ENCODE measurements around the gene KIAA1549. TPM values are rescaled to one million over a fixed set of nuclear protein-coding genes. Genes with fewer than 3 reads are reported as not detected.

Gene KIAA1549
- polyA plus RNA-seq, 2 of the 4 experiments (the other 2 are of a cell fraction), result 4.1 to 4.7 TPM

DNA sequence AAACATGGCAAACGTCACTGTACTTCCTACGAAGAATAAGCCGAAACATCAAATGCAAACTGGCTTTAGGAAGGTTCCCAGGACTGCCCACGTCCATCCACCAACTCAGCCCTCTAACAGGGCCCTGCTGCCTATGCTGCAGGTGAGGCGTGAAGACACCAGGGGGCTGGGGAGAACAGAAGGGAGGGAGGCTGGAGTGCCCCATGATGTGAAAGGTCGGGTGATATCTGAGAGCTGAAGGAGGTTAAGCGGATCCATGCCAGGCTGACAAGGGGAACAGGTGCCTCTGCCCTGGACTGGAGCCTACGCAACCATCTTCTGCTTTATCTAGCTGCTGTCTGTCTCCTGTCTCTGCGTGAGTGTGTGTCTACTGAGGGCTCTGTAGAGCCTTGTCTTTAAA is 143.0 kb downstream of the KIAA1549 start (continued):
- TF ChIP-seq, protein P1, sequence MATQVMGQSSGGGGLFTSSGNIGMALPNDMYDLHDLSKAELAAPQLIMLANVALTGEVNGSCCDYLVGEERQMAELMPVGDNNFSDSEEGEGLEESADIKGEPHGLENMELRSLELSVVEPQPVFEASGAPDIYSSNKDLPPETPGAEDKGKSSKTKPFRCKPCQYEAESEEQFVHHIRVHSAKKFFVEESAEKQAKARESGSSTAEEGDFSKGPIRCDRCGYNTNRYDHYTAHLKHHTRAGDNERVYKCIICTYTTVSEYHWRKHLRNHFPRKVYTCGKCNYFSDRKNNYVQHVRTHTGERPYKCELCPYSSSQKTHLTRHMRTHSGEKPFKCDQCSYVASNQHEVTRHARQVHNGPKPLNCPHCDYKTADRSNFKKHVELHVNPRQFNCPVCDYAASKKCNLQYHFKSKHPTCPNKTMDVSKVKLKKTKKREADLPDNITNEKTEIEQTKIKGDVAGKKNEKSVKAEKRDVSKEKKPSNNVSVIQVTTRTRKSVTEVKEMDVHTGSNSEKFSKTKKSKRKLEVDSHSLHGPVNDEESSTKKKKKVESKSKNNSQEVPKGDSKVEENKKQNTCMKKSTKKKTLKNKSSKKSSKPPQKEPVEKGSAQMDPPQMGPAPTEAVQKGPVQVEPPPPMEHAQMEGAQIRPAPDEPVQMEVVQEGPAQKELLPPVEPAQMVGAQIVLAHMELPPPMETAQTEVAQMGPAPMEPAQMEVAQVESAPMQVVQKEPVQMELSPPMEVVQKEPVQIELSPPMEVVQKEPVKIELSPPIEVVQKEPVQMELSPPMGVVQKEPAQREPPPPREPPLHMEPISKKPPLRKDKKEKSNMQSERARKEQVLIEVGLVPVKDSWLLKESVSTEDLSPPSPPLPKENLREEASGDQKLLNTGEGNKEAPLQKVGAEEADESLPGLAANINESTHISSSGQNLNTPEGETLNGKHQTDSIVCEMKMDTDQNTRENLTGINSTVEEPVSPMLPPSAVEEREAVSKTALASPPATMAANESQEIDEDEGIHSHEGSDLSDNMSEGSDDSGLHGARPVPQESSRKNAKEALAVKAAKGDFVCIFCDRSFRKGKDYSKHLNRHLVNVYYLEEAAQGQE (IDR thresholded peaks at IDR 0.05), result no peak
- TF ChIP-seq CBX2 (IDR thresholded peaks at IDR 0.05; ENCODE audit: borderline replicate concordance, low read depth) (no peak), TP53 (CRISPR knock-in tag; IDR thresholded peaks at IDR 0.05) (no peak), ZNF302 (CRISPR knock-in tag; IDR thresholded peaks at IDR 0.05) (no peak), ZFP36 (IDR thresholded peaks at IDR 0.05; ENCODE audit: borderline replicate concordance, partially characterized antibody) (no peak), EP300 (IDR thresholded peaks at IDR 0.05) (no peak), HEYL (CRISPR knock-in tag; IDR thresholded peaks at IDR 0.05) (no peak), PHF8 (IDR thresholded peaks at IDR 0.05; ENCODE audit: borderline replicate concordance, low read depth) (no peak), CHD4 (IDR thresholded peaks at IDR 0.05; ENCODE audit: borderline replicate concordance) (no peak)
- TF ChIP-seq, protein P2, sequence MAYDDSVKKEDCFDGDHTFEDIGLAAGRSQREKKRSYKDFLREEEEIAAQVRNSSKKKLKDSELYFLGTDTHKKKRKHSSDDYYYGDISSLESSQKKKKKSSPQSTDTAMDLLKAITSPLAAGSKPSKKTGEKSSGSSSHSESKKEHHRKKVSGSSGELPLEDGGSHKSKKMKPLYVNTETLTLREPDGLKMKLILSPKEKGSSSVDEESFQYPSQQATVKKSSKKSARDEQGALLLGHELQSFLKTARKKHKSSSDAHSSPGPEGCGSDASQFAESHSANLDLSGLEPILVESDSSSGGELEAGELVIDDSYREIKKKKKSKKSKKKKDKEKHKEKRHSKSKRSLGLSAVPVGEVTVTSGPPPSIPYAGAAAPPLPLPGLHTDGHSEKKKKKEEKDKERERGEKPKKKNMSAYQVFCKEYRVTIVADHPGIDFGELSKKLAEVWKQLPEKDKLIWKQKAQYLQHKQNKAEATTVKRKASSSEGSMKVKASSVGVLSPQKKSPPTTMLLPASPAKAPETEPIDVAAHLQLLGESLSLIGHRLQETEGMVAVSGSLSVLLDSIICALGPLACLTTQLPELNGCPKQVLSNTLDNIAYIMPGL (CRISPR knock-in tag; IDR thresholded peaks at IDR 0.05; ENCODE audit: borderline replicate concordance), result no peak

DNA sequence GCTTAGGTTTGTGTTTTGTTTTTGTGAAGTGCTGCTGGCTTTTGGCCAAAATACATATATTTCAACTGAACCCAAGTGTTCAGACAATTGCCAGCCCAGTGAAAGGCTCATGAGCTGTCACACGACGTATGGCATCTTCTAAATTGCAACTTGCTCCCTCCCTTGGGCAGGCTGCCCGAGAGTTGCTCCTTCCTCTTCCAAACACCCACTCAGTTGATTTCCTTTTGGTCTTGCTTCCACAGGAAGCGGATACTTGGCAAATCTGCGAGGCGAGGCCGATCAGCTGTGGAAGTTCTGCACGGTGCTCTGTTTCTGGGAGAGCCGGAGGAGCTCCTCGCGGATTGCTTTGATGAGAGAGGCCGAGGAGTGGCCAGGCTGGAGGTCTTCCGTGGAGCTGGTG is 143.6 kb downstream of the KIAA1549 start:
- Histone ChIP-seq H3K4me1 (peaks cover 10% of the 10 kb centered on the region; the same call in 2 of the 3 replicates), H3K27ac (no peak overlapping the region), H3K9me3 (no peaks in the 10 kb centered on the region), H3K4me2 (no peak overlapping the region), H3K4me3 (no peak overlapping the region)
- FAIRE-seq (no peak), DNase-seq (ENCODE audit: low read depth in 1 of 2, low spot score in 1 of 2) (no peak), ATAC-seq (no peak)
- no peak for TF ChIP-seq HEYL (CRISPR knock-in tag; IDR thresholded peaks at IDR 0.05)
- TF ChIP-seq, protein P3, sequence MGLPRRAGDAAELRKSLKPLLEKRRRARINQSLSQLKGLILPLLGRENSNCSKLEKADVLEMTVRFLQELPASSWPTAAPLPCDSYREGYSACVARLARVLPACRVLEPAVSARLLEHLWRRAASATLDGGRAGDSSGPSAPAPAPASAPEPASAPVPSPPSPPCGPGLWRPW (IDR thresholded peaks at IDR 0.05), result no peak
- TF ChIP-seq HOXB13 (CRISPR knock-in tag; IDR thresholded peaks at IDR 0.05; ENCODE audit: low read depth), result no peak
- no peak for TF ChIP-seq EHMT2 (IDR thresholded peaks at IDR 0.05; ENCODE audit: low read depth)
- ChIA-PET POLR2A (no interaction called here), CTCF (interaction anchor here (0.6 to 1.1 kb wide), 3 partner anchors 11 to 269 kb away, joined by 3 to 4 read pairs (median 4); no protein-coding TSS in a partner anchor)
- 94% methylated on average over 12 of the region's 13 CpGs for WGBS (ENCODE audit: missing lambda C conversion rate)

DNA sequence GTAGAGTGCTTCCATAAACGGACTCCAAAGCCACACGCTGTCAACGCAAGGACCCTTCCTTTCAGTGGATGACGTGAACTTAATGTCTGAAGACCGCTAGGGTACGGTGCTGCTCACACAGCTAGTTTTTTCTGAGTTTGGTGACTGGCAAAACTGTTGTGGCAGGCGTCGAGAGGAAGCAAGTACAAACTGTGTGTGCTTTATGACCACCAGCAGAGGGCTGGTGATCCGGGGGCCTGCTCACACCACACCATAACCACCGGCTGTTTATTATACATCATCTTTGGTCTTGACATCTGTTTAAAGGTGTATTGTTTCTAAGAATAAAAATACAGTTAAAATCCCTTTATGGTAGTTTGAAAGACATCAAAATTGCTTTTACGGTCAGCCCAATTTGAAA is 146.1 kb downstream of the KIAA1549 start:
- TF ChIP-seq PHF8 (IDR thresholded peaks at IDR 0.05; ENCODE audit: borderline replicate concordance, low read depth), result no peak
- no peak for TF ChIP-seq CBX8 (IDR thresholded peaks at IDR 0.05)
- TF ChIP-seq ZC3H11A (IDR thresholded peaks at IDR 0.05), result no peak
- TF ChIP-seq ZFP36 (IDR thresholded peaks at IDR 0.05; ENCODE audit: borderline replicate concordance, partially characterized antibody), result no peak
- TF ChIP-seq CBX2 (IDR thresholded peaks at IDR 0.05; ENCODE audit: borderline replicate concordance, low read depth), result no peak
- no peak for TF ChIP-seq JUN (IDR thresholded peaks at IDR 0.05)
- TF ChIP-seq, protein P1 (IDR thresholded peaks at IDR 0.05), result no peak
- no peak for TF ChIP-seq MAFK (IDR thresholded peaks at IDR 0.05; ENCODE audit: partially characterized antibody)
- no peak for TF ChIP-seq RNF2 (IDR thresholded peaks at IDR 0.05; ENCODE audit: borderline replicate concordance, low read depth)
- TF ChIP-seq BHLHE40 (IDR thresholded peaks at IDR 0.05; ENCODE audit: low read depth, low read length), result no peak
- TF ChIP-seq FOXS1 (CRISPR knock-in tag; IDR thresholded peaks at IDR 0.05), result no peak
- TF ChIP-seq MAZ (IDR thresholded peaks at IDR 0.05; ENCODE audit: borderline replicate concordance, low read depth, low read length), result no peak
- no peak for TF ChIP-seq EP300 (IDR thresholded peaks at IDR 0.05)

More for the DNA sequence above, 146.1 kb downstream of the KIAA1549 start:
- Histone ChIP-seq H3K4me2 (no peak overlapping the region), H3K9me3 (no peaks in the 10 kb centered on the region), H3K27ac (no peak overlapping the region), H3K4me1 (no peaks in the 10 kb centered on the region), H3K4me3 (no peak overlapping the region)
- DNase-seq (ENCODE audit: low read depth in 1 of 2, low spot score in 1 of 2) (no peak), FAIRE-seq (no peak), ATAC-seq (peak in 1 of 2 experiments; percentile 47; a peak in 1 of 6 replicates)
- 85% methylated on average over 11 of the region's 11 CpGs for WGBS (ENCODE audit: missing lambda C conversion rate)
- POLR2A ChIA-PET, result no interaction called here
- CTCF ChIA-PET, result no interaction called here
